Esophagus muscularis mucosa (tissue), 4 donors: ENCODE results near the gene KRT6B. TPM values are rescaled to one million over a fixed set of nuclear protein-coding genes. Genes with fewer than 3 reads are reported as not detected.

Source experiments
- DNase-seq: peaks from one replicate; pipeline ENCODE4 v3.0.0-alpha.2; 2017; ENCODE audit errors: extremely low spot score
- H3K27ac ChIP-seq, 4 donors: fragments of 200-600 bp; sonication (generic); replicated peaks in 1 of 4; 1 replicate in 3 of 4; 2 replicates in 1 of 4; pipeline ENCODE4 v1.5.1; 2016 to 2019; ENCODE audit warnings: mild to moderate bottlenecking in 1 of 4
- H3K27me3 ChIP-seq, 4 donors: fragments of 200-600 bp; sonication (generic); one replicate each; pipeline versions ENCODE4 v1.5.1 to v1.6.0; 2016 to 2019
- H3K36me3 ChIP-seq, 4 donors: fragments of 200-600 bp; sonication (generic); one replicate each; pipeline ENCODE4 v1.5.1; 2016 to 2019
- H3K4me1 ChIP-seq, 4 donors: fragments of 200-600 bp; sonication (generic); one replicate each; pipeline ENCODE4 v1.5.1; 2016 to 2019
- H3K4me3 ChIP-seq, 4 donors: fragments of 200-600 bp; sonication (generic); 1 replicate in 2 of 4; 2 replicates in 2 of 4; pipeline ENCODE4 v1.5.1; 2016 to 2019; ENCODE audit warnings: mild to moderate bottlenecking in 4 of 4, moderate library complexity in 1 of 4
- H3K9me3 ChIP-seq, 4 donors: fragments of 200-600 bp; sonication (generic); 1 replicate in 3 of 4; 2 replicates in 1 of 4; pipeline ENCODE4 v1.5.1; 2016 to 2019
- CTCF ChIP-seq, 3 experiments: fragments of 200-600 bp in 2 of 3; fragments of 450-650 bp in 1 of 3; sonication (generic) in 2 of 3; IDR thresholded peaks; one replicate each; pipeline ENCODE4 v1.5.1; 2017 to 2019; ENCODE audit warnings: antibody characterized with exemption in 3 of 3, mild to moderate bottlenecking in 2 of 3, moderate library complexity in 1 of 3
- EP300 ChIP-seq: sonication (generic); formaldehyde crosslinking; IDR thresholded peaks from one replicate; pipeline ENCODE4 v1.6.1; 2017; ENCODE audit warnings: antibody characterized with exemption
- POLR2A ChIP-seq: fragments of 450-650 bp; IDR thresholded peaks from one replicate; pipeline ENCODE4 v1.6.1; 2017; ENCODE audit warnings: antibody characterized with exemption, moderate library complexity, mild to moderate bottlenecking, low read depth
- POLR2AphosphoS5 ChIP-seq, 2 donors: sonication (generic); formaldehyde crosslinking; IDR thresholded peaks; one replicate each; pipeline ENCODE4 v1.6.1; 2017; ENCODE audit warnings: antibody characterized with exemption in 2 of 2
- WGBS: methylation state at CpG from one replicate; pipeline ENCODE4 v1.1.5; 2018; 5-methylcytosine and 5-hydroxymethylcytosine counted together
- intact Hi-C: fragments of 100-400 bp; cut with DNase I; formaldehyde crosslinking; loops from one replicate; pipeline ENCODE4 v1.15.1; 2023
- total RNA-seq, 4 donors: library from RNA; depleted of rRNA; stranded (reverse); fragments of >200 nt; gene quantifications; one replicate each; pipeline versions ENCODE4 v1.1.0 to v1.2.1, GENCODE V29; 2016

The KRT6B gene
- total RNA-seq, 4 donors from 2014 or later = not detected

- Histone ChIP-seq H3K36me3 (no peaks in the 10 kb centered on the region), H3K27me3 (peaks cover 0 to 28% (median 0%) of the 10 kb centered on the region in 4 donors), H3K9me3 (no peaks in the 10 kb centered on the region), H3K4me1 (no peaks in the 10 kb centered on the region), H3K27ac (no peak overlapping the region), H3K4me3 (no peak overlapping the region)
- DNase-seq = no peak
- intact Hi-C loops = no loop called here
- 83% methylated on average over 3 of the region's 3 CpGs for WGBS
- TF ChIP-seq EP300 (no peak), POLR2AphosphoS5 (IDR thresholded peaks at IDR 0.05) (no peak), CTCF (IDR thresholded peaks at IDR 0.05) (no peak), POLR2A (no peak)
These were observed 47.0 kb downstream of the KRT6B start for GRCh38 chr12:52404951-52405350.

GRCh38 chr12:52403561-52403960 lies 48.4 kb downstream of the KRT6B start:
- no peaks in the 10 kb centered on the region for H3K36me3 ChIP-seq
- H3K27ac ChIP-seq = no peak overlapping the region
- DNase-seq = no peak
- WGBS = 100% methylated on average over 3 of the region's 9 CpGs
- intact Hi-C loops = no loop called here
- H3K4me1 ChIP-seq = no peaks in the 10 kb centered on the region
- peaks cover 0 to 39% (median 0%) of the 10 kb centered on the region in 4 donors for H3K27me3 ChIP-seq
- no peak overlapping the region for H3K4me3 ChIP-seq
- H3K9me3 ChIP-seq = no peaks in the 10 kb centered on the region
- TF ChIP-seq EP300 = no peak
- no peak for TF ChIP-seq CTCF (IDR thresholded peaks at IDR 0.05)
- no peak for TF ChIP-seq POLR2A
- TF ChIP-seq POLR2AphosphoS5 (IDR thresholded peaks at IDR 0.05) = no peak

GRCh38 chr12:52402873-52403540 lies 48.9 kb downstream of the KRT6B start:
- Histone ChIP-seq H3K27me3 (peaks cover 0 to 36% (median 0%) of the 10 kb centered on the region in 4 donors), H3K4me1 (no peaks in the 10 kb centered on the region), H3K9me3 (no peaks in the 10 kb centered on the region), H3K36me3 (no peaks in the 10 kb centered on the region), H3K4me3 (no peak overlapping the region), H3K27ac (no peak overlapping the region)
- DNase-seq = no peak
- 54% methylated on average over 2 of the region's 3 CpGs for WGBS
- TF ChIP-seq POLR2AphosphoS5 (IDR thresholded peaks at IDR 0.05) = no peak
- no peak for TF ChIP-seq POLR2A
- TF ChIP-seq CTCF (IDR thresholded peaks at IDR 0.05) = no peak
- TF ChIP-seq EP300 = no peak
- intact Hi-C loops = no loop called here

- intact Hi-C loops = no loop called here
- DNase-seq = no peak
- H3K9me3 ChIP-seq = no peaks in the 10 kb centered on the region
- 92% methylated on average over 2 of the region's 2 CpGs for WGBS
- H3K27me3 ChIP-seq = peaks cover 0 to 31% (median 0%) of the 10 kb centered on the region in 4 donors
- H3K36me3 ChIP-seq = no peaks in the 10 kb centered on the region
- no peak overlapping the region for H3K27ac ChIP-seq
- no peaks in the 10 kb centered on the region for H3K4me1 ChIP-seq
- TF ChIP-seq EP300 (no peak), POLR2A (no peak), CTCF (IDR thresholded peaks at IDR 0.05) (no peak), POLR2AphosphoS5 (IDR thresholded peaks at IDR 0.05) (no peak)
- no peak overlapping the region for H3K4me3 ChIP-seq
These were observed 49.6 kb downstream of the KRT6B start for GRCh38 chr12:52402377-52402776.

GRCh38 chr12:52401926-52402325 lies 50.0 kb downstream of the KRT6B start:
- Histone ChIP-seq H3K27ac (no peak overlapping the region), H3K27me3 (peaks cover 0 to 29% (median 0%) of the 10 kb centered on the region in 4 donors), H3K9me3 (no peaks in the 10 kb centered on the region), H3K36me3 (no peaks in the 10 kb centered on the region), H3K4me1 (no peaks in the 10 kb centered on the region), H3K4me3 (no peak overlapping the region)
- no peak for DNase-seq
- no peak for TF ChIP-seq EP300
- no peak for TF ChIP-seq POLR2AphosphoS5 (IDR thresholded peaks at IDR 0.05)
- TF ChIP-seq CTCF (IDR thresholded peaks at IDR 0.05) = no peak
- TF ChIP-seq POLR2A = no peak
- intact Hi-C loops = no loop called here
- WGBS = 90% methylated on average over 4 of the region's 4 CpGs
